ENCODE results near the gene RGS1.
A peak's percentile ranks its signal among the peaks of the same experiment; 100 is the strongest.

RGS1 gene

GRCh38 chr1:192576190-192577144, 894 bp downstream of the RGS1 start:
- Histone ChIP-seq H3K36me3 (ENCODE audit: insufficient read depth, low read length) (no peaks in the 10 kb centered on the region), H3K4me3 (ENCODE audit: low read length) (no peak overlapping the region), H3K27me3 (ENCODE audit: control insufficient read depth, insufficient read depth, low read length) (no peaks in the 10 kb centered on the region), H3K4me2 (ENCODE audit: low read length) (no peak overlapping the region), H3K9me3 (replicated peaks; ENCODE audit: low read length) (no peaks in the 10 kb centered on the region), H3K9ac (ENCODE audit: low read depth, low read length) (no peak overlapping the region), H3K4me1 (ENCODE audit: control insufficient read depth, insufficient read depth, low read length) (peaks cover 33% of the 10 kb centered on the region)

- Histone ChIP-seq H3K4me1 (ENCODE audit: control insufficient read depth, insufficient read depth, low read length) (peaks cover 33% of the 10 kb centered on the region), H3K4me3 (ENCODE audit: low read length) (no peak overlapping the region), H3K4me2 (ENCODE audit: low read length) (no peak overlapping the region)
Observed at GRCh38 chr1:192577145-192578140, 1.9 kb downstream of the RGS1 start.

GRCh38 chr1:192578144-192578909, 2.8 kb downstream of the RGS1 start:
- Histone ChIP-seq H3K4me1 (ENCODE audit: control insufficient read depth, insufficient read depth, low read length) (peaks cover 29% of the 10 kb centered on the region), H3K9me3 (replicated peaks; ENCODE audit: low read length) (no peaks in the 10 kb centered on the region), H3K27me3 (ENCODE audit: control insufficient read depth, insufficient read depth, low read length) (no peaks in the 10 kb centered on the region), H3K4me2 (ENCODE audit: low read length) (no peak overlapping the region), H3K9ac (ENCODE audit: low read depth, low read length) (no peak overlapping the region), H3K4me3 (ENCODE audit: low read length) (no peak overlapping the region), H3K36me3 (ENCODE audit: insufficient read depth, low read length) (no peaks in the 10 kb centered on the region)

More at GRCh38 chr1:192577145-192578140, 1.9 kb downstream of the RGS1 start:
- Histone ChIP-seq H3K9ac (ENCODE audit: low read depth, low read length) (no peak overlapping the region), H3K27me3 (ENCODE audit: control insufficient read depth, insufficient read depth, low read length) (no peaks in the 10 kb centered on the region), H3K36me3 (ENCODE audit: insufficient read depth, low read length) (no peaks in the 10 kb centered on the region), H3K9me3 (replicated peaks; ENCODE audit: low read length) (no peaks in the 10 kb centered on the region)

- Histone ChIP-seq H3K27me3 (ENCODE audit: control insufficient read depth, insufficient read depth, low read length) (no peaks in the 10 kb centered on the region), H3K4me3 (ENCODE audit: low read length) (no peak overlapping the region), H3K36me3 (ENCODE audit: insufficient read depth, low read length) (no peaks in the 10 kb centered on the region), H3K4me2 (ENCODE audit: low read length) (peak overlapping the region; percentile 34), H3K9ac (ENCODE audit: low read depth, low read length) (peak overlapping the region; percentile 46), H3K4me1 (ENCODE audit: control insufficient read depth, insufficient read depth, low read length) (peaks cover 22% of the 10 kb centered on the region), H3K9me3 (replicated peaks; ENCODE audit: low read length) (no peaks in the 10 kb centered on the region)
Observed at GRCh38 chr1:192579010-192579738, 3.6 kb downstream of the RGS1 start.

GRCh38 chr1:192580351-192580962, 4.9 kb downstream of the RGS1 start:
- Histone ChIP-seq H3K27me3 (ENCODE audit: control insufficient read depth, insufficient read depth, low read length) (no peaks in the 10 kb centered on the region), H3K9me3 (replicated peaks; ENCODE audit: low read length) (no peaks in the 10 kb centered on the region), H3K4me3 (ENCODE audit: low read length) (no peak overlapping the region), H3K4me1 (ENCODE audit: control insufficient read depth, insufficient read depth, low read length) (peaks cover 19% of the 10 kb centered on the region), H3K4me2 (ENCODE audit: low read length) (no peak overlapping the region), H3K36me3 (ENCODE audit: insufficient read depth, low read length) (no peaks in the 10 kb centered on the region), H3K9ac (ENCODE audit: low read depth, low read length) (peak overlapping the region; percentile 46)

- no peaks in the 10 kb centered on the region for H3K36me3 ChIP-seq (ENCODE audit: insufficient read depth, low read length)
- peaks cover 19% of the 10 kb centered on the region for H3K4me1 ChIP-seq (ENCODE audit: control insufficient read depth, insufficient read depth, low read length)
- H3K9ac ChIP-seq (ENCODE audit: low read depth, low read length) = no peak overlapping the region
- no peak overlapping the region for H3K4me3 ChIP-seq (ENCODE audit: low read length)
- no peak overlapping the region for H3K4me2 ChIP-seq (ENCODE audit: low read length)
- H3K9me3 ChIP-seq (replicated peaks; ENCODE audit: low read length) = no peaks in the 10 kb centered on the region
- H3K27me3 ChIP-seq (ENCODE audit: control insufficient read depth, insufficient read depth, low read length) = no peaks in the 10 kb centered on the region
Observed at GRCh38 chr1:192581131-192581927, 5.8 kb downstream of the RGS1 start.

- H3K4me1 ChIP-seq (ENCODE audit: control insufficient read depth, insufficient read depth, low read length) = peaks cover 5% of the 10 kb centered on the region
- no peaks in the 10 kb centered on the region for H3K36me3 ChIP-seq (ENCODE audit: insufficient read depth, low read length)
- H3K9ac ChIP-seq (ENCODE audit: low read depth, low read length) = no peak overlapping the region
- H3K4me2 ChIP-seq (ENCODE audit: low read length) = no peak overlapping the region
- no peaks in the 10 kb centered on the region for H3K27me3 ChIP-seq (ENCODE audit: control insufficient read depth, insufficient read depth, low read length)
- H3K4me3 ChIP-seq (ENCODE audit: low read length) = no peak overlapping the region
- no peaks in the 10 kb centered on the region for H3K9me3 ChIP-seq (replicated peaks; ENCODE audit: low read length)
Observed at GRCh38 chr1:192584866-192585265, 9.3 kb downstream of the RGS1 start.

- H3K36me3 ChIP-seq (ENCODE audit: insufficient read depth, low read length) = no peaks in the 10 kb centered on the region
- H3K9me3 ChIP-seq (replicated peaks; ENCODE audit: low read length) = no peaks in the 10 kb centered on the region
- H3K27me3 ChIP-seq (ENCODE audit: control insufficient read depth, insufficient read depth, low read length) = no peaks in the 10 kb centered on the region
- H3K4me1 ChIP-seq (ENCODE audit: control insufficient read depth, insufficient read depth, low read length) = no peaks in the 10 kb centered on the region
- no peak overlapping the region for H3K4me2 ChIP-seq (ENCODE audit: low read length)
- no peak overlapping the region for H3K9ac ChIP-seq (ENCODE audit: low read depth, low read length)
- no peak overlapping the region for H3K4me3 ChIP-seq (ENCODE audit: low read length)
Observed at GRCh38 chr1:192587386-192588266, 12.1 kb downstream of the RGS1 start.

- Histone ChIP-seq H3K4me2 (ENCODE audit: low read length) (no peak overlapping the region), H3K4me3 (ENCODE audit: low read length) (no peak overlapping the region), H3K4me1 (ENCODE audit: control insufficient read depth, insufficient read depth, low read length) (no peaks in the 10 kb centered on the region), H3K9me3 (replicated peaks; ENCODE audit: low read length) (no peaks in the 10 kb centered on the region), H3K27me3 (ENCODE audit: control insufficient read depth, insufficient read depth, low read length) (no peaks in the 10 kb centered on the region), H3K36me3 (ENCODE audit: insufficient read depth, low read length) (no peaks in the 10 kb centered on the region), H3K9ac (ENCODE audit: low read depth, low read length) (no peak overlapping the region)
Observed at GRCh38 chr1:192588546-192588945, 13.0 kb downstream of the RGS1 start.
